ENCODE data around the gene DPYSL3.

DNA sequence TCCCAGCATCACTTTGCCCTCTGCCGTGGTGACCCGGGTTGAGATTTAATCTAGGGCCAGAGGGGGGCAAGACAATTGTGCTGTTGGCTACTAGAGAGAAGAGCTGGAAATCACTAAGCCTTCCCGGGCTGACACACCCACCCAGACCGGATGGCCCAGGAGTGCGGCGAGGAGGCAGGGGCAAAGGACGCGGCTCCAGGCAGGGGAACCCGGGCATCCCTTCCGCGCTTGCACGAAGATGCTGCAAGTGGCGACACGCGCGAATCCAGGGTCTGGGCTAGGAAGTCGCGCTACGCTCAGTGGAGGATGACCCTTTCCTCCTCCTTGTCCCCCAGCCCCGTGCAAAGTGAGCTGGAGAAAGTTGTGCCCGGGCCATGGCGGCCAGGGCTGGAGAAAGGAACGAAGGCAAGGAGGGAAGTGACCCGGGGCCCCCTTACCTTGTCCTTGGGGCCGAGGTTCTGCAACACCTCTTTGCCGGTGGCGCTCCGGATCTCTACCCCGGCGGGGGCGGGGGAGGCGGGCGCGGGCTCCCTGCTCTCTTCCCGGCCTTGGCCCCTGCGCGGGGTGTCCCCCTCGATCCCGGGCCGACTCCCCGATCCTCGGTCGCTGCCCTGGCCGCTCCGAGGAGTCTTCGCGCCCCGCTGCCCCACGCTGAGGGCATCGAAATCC is 693 bp downstream of the DPYSL3 start:
- TF ChIP-seq, protein P1, sequence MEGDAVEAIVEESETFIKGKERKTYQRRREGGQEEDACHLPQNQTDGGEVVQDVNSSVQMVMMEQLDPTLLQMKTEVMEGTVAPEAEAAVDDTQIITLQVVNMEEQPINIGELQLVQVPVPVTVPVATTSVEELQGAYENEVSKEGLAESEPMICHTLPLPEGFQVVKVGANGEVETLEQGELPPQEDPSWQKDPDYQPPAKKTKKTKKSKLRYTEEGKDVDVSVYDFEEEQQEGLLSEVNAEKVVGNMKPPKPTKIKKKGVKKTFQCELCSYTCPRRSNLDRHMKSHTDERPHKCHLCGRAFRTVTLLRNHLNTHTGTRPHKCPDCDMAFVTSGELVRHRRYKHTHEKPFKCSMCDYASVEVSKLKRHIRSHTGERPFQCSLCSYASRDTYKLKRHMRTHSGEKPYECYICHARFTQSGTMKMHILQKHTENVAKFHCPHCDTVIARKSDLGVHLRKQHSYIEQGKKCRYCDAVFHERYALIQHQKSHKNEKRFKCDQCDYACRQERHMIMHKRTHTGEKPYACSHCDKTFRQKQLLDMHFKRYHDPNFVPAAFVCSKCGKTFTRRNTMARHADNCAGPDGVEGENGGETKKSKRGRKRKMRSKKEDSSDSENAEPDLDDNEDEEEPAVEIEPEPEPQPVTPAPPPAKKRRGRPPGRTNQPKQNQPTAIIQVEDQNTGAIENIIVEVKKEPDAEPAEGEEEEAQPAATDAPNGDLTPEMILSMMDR (IDR thresholded peaks at IDR 0.05) = no peak
- no peak for TF ChIP-seq POLR2A (IDR thresholded peaks at IDR 0.05)

All from Peyer's patch (tissue), 4 donors.